Measurements from ENCODE around the gene RUNX2.

- TF ChIP-seq CTCF (conservative IDR thresholded peaks at IDR 0.05; ENCODE audit: low read depth, low read length) (no peak), EZH2 (IDR thresholded peaks at IDR 0.05; ENCODE audit: low read length, unreplicated experiment) (no peak)
Measured at GRCh38 chr6:45382391-45382790, 54.3 kb downstream of the RUNX2 start.

Measured in PC-3 (cell line).